ENCODE measurements around the gene GREM2. TPM values are rescaled to one million over a fixed set of nuclear protein-coding genes. Genes with fewer than 3 reads are reported as not detected.

The GREM2 gene
- total and polyA plus RNA-seq, 2 donors (not counting 3 experiments of a cell fraction or from before 2014, with no cell fraction given), result not detected

DNA sequence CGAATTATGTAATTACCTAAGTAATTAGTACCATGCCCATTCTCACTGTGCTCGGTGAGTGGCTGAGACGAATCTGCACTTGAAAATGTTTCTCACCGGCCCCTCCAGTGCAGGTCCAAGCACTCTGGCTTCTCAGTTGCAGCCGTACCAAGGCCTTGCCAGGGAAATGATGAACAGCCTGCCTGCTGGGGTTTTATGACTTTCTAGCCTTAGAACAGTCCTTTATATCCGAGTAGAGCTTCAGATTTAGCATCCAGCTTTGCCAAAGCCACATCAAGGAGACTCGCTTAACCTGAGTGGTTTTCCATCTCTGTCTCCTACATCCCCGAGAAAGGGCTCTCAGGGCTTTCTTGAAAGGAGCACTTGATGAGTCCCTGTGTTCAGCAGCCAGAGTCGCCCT, 83.4 kb downstream of the GREM2 start:
- dilution Hi-C loops (cut with MboI; ENCODE audit: extremely low pct_ligation_motif_present, low sequenced_read_pairs) (no loop called here), intact Hi-C loops (cut with micrococcal nuclease) (no loop called here)
- FAIRE-seq, result no peak
- Histone ChIP-seq H3K4me2 (ENCODE audit: insufficient read depth, low read length) (no peak overlapping the region), H3K79me2 (ENCODE audit: control insufficient read depth, insufficient read depth, low read length) (no peaks in the 10 kb centered on the region), H3K9me1 (replicated peaks; ENCODE audit: control insufficient read depth, extremely low read depth, insufficient read depth, low read length) (no peaks in the 10 kb centered on the region), H3K4me1 (ENCODE audit: control insufficient read depth, extremely low read depth, insufficient read depth, low read length) (no peaks in the 10 kb centered on the region), H3K9ac (replicated peaks; ENCODE audit: extremely low read depth, insufficient read depth, low read length) (no peak overlapping the region), H3K9me3 (replicated peaks; ENCODE audit: control insufficient read depth, insufficient read depth, low read length) (peaks cover 7% of the 10 kb centered on the region), H4K20me1 (replicated peaks; ENCODE audit: control insufficient read depth, extremely low read depth, insufficient read depth, low read length) (no peaks in the 10 kb centered on the region), H2AFZ (ENCODE audit: low read depth, low read length) (no peak overlapping the region), H3K4me3 (replicated peaks in 1 of 3; ENCODE audit: insufficient read depth in 1 of 3, low read depth in 1 of 3, low read length in 3 of 3) (no peak overlapping the region), H3K27ac (ENCODE audit: insufficient read depth, low read depth, low read length) (no peak overlapping the region), H3K27me3 (ENCODE audit: control insufficient read depth in 2 of 2, insufficient read depth in 2 of 2, low read length in 2 of 2) (no peaks in the 10 kb centered on the region), H3K36me3 (ENCODE audit: control insufficient read depth in 2 of 2, extremely low read depth in 1 of 2, insufficient read depth in 2 of 2, low read length in 2 of 2) (no peaks in the 10 kb centered on the region)
- BruUV-seq (replicated peaks), result no TSS peak
- TF ChIP-seq EZH2 (IDR thresholded peaks at IDR 0.05; ENCODE audit: borderline replicate concordance, low read depth, low read length, severe bottlenecking) (no peak), FOS (IDR thresholded peaks at IDR 0.05; ENCODE audit: borderline replicate concordance, insufficient read depth, low read length) (no peak), POLR2A (IDR thresholded peaks at IDR 0.05; ENCODE audit: low read depth, low read length) (no peak), MYC (IDR thresholded peaks at IDR 0.05; ENCODE audit: low read depth, low read length) (no peak)
- TF ChIP-seq, protein P1, sequence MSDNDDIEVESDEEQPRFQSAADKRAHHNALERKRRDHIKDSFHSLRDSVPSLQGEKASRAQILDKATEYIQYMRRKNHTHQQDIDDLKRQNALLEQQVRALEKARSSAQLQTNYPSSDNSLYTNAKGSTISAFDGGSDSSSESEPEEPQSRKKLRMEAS (IDR thresholded peaks at IDR 0.05; ENCODE audit: insufficient read depth, insufficient read length), result no peak
- no peak for DNase-seq (ENCODE audit: low read depth, low spot score)
- ChIA-PET CTCF (no interaction called here), POLR2A (no interaction called here)

DNA sequence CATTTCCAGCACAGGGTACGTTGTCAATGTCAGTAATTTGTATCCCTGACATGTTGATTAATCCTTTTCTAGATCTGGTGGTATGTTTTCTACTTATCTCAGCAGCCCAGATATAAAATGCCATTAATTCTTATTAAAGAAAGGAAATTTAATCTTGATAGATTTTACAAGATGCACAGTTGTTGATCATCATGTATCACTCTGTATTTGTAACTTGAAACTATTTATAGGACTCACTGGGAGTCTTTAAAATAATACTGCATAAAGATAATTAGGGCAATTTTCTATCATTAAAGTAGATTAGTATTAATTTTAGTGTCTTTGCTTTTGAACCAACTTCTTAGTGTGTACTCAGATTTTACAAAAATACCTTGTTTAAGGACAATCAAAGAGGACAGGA, 84.9 kb downstream of the GREM2 start:
- Histone ChIP-seq H3K9ac (replicated peaks; ENCODE audit: extremely low read depth, insufficient read depth, low read length) (no peak overlapping the region), H3K27me3 (ENCODE audit: control insufficient read depth in 2 of 2, insufficient read depth in 2 of 2, low read length in 2 of 2) (no peaks in the 10 kb centered on the region), H3K4me2 (ENCODE audit: insufficient read depth, low read length) (no peak overlapping the region), H3K79me2 (ENCODE audit: control insufficient read depth, insufficient read depth, low read length) (no peaks in the 10 kb centered on the region), H3K27ac (ENCODE audit: insufficient read depth, low read depth, low read length) (no peak overlapping the region), H3K36me3 (ENCODE audit: control insufficient read depth in 2 of 2, extremely low read depth in 1 of 2, insufficient read depth in 2 of 2, low read length in 2 of 2) (no peaks in the 10 kb centered on the region), H3K4me3 (replicated peaks in 1 of 3; ENCODE audit: insufficient read depth in 1 of 3, low read depth in 1 of 3, low read length in 3 of 3) (no peak overlapping the region), H3K9me3 (replicated peaks; ENCODE audit: control insufficient read depth, insufficient read depth, low read length) (peaks cover 7% of the 10 kb centered on the region), H3K9me1 (replicated peaks; ENCODE audit: control insufficient read depth, extremely low read depth, insufficient read depth, low read length) (no peaks in the 10 kb centered on the region), H2AFZ (ENCODE audit: low read depth, low read length) (no peak overlapping the region), H4K20me1 (replicated peaks; ENCODE audit: control insufficient read depth, extremely low read depth, insufficient read depth, low read length) (no peaks in the 10 kb centered on the region), H3K4me1 (ENCODE audit: control insufficient read depth, extremely low read depth, insufficient read depth, low read length) (no peaks in the 10 kb centered on the region)
- ChIA-PET CTCF (no interaction called here), POLR2A (no interaction called here)
- BruUV-seq (replicated peaks), result no TSS peak
- intact Hi-C loops (cut with micrococcal nuclease), result no loop called here
- TF ChIP-seq POLR2A (IDR thresholded peaks at IDR 0.05; ENCODE audit: low read depth, low read length) (no peak), MYC (IDR thresholded peaks at IDR 0.05; ENCODE audit: low read depth, low read length) (no peak), FOS (IDR thresholded peaks at IDR 0.05; ENCODE audit: borderline replicate concordance, insufficient read depth, low read length) (no peak), EZH2 (IDR thresholded peaks at IDR 0.05; ENCODE audit: borderline replicate concordance, low read depth, low read length, severe bottlenecking) (no peak), GATA2 (IDR thresholded peaks at IDR 0.05; ENCODE audit: insufficient read depth, insufficient read length, low read depth, low read length) (no peak), POLR2AphosphoS5 (IDR thresholded peaks at IDR 0.05; ENCODE audit: insufficient read depth, low read depth, low read length) (no peak), JUN (IDR thresholded peaks at IDR 0.05; ENCODE audit: borderline replicate concordance, insufficient read depth, insufficient read length, low read depth) (no peak)
- TF ChIP-seq, protein P1 (IDR thresholded peaks at IDR 0.05; ENCODE audit: insufficient read depth, insufficient read length), result no peak
- TF ChIP-seq, protein P2, sequence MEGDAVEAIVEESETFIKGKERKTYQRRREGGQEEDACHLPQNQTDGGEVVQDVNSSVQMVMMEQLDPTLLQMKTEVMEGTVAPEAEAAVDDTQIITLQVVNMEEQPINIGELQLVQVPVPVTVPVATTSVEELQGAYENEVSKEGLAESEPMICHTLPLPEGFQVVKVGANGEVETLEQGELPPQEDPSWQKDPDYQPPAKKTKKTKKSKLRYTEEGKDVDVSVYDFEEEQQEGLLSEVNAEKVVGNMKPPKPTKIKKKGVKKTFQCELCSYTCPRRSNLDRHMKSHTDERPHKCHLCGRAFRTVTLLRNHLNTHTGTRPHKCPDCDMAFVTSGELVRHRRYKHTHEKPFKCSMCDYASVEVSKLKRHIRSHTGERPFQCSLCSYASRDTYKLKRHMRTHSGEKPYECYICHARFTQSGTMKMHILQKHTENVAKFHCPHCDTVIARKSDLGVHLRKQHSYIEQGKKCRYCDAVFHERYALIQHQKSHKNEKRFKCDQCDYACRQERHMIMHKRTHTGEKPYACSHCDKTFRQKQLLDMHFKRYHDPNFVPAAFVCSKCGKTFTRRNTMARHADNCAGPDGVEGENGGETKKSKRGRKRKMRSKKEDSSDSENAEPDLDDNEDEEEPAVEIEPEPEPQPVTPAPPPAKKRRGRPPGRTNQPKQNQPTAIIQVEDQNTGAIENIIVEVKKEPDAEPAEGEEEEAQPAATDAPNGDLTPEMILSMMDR (IDR thresholded peaks at IDR 0.05; ENCODE audit: extremely low read depth in 1 of 2, insufficient read depth in 1 of 2, low read depth in 1 of 2, low read length in 2 of 2), result no peak
- dilution Hi-C loops (cut with MboI; ENCODE audit: extremely low pct_ligation_motif_present, low sequenced_read_pairs), result no loop called here
- no peak for DNase-seq (ENCODE audit: low read depth, low spot score)
- no peak for FAIRE-seq
